GM21423 (cell line): ENCODE data around the gene GRIK1.

Experiments
- ATAC-seq: cut with Tn5 transposase; IDR thresholded peaks from one replicate; pipeline ENCODE4 v1.9.1; 2021; ENCODE audit warnings: mild to moderate bottlenecking, moderate library complexity; ENCODE audit not compliant: unreplicated experiment

The GRIK1 gene

DNA sequence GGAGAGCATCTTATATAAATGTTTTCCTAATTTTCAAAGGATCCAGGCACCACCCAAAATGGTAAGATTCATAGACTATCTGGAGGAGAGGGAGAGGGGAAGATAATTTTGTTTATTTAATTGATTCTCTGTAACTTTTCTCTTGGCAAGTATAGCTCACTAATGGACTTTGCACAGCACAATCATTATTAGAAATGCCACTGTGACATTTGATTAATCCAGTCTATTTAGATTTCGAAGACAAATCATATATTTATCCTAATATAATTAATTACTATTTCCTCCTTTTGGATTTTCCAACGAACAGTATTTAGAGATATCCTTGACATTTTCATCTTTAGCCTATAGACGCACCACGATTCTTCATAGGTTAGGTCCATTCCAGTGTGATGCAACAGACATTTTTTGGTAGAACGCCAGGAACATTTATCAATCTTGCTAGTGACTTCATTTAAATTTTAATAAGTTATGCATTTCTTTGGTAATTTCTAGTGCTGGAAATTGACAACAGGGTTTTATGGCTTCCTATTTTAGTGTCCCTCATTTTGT, 152.4 kb downstream of the GRIK1 start:
- no peak for ATAC-seq

DNA sequence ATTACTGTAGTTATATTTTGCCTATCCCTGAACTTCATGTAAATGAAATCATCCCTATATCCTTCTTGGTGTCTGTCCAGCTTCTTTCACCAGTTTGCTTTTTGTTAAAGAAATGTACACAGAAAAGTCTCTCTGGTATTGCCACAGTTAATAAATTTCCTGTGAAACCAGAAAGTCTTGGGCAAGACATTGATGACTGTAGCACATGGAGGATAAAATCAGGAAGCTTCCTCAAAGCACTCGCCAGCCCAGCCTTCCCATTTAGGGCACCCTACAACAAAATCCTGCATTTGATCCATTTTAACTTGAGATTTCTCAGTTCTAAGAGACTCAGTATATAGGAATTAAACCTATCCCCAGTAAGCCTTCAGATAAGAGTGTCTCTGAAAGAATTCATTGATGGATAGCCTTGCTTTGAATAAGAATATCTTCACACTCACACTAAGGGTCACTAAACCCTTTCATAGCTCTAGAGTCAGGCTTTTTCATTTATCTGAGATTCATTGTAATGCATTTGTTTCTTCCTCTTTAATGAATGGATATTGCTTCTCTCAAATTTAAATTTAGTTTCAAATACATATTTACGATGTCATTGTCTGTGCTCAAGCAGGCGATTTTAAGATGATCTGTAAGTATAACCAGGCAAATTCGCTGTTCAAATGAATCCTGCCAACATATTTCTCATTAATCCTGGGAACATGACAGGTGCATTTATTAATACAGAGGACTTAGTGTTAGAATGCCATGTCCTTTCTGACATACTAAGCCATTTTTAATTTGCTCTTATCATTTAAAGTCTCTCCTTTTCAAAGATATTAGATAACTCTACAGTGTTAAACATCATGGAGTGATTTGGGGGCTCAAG, 153.1 kb downstream of the GRIK1 start:
- ATAC-seq, result no peak

DNA sequence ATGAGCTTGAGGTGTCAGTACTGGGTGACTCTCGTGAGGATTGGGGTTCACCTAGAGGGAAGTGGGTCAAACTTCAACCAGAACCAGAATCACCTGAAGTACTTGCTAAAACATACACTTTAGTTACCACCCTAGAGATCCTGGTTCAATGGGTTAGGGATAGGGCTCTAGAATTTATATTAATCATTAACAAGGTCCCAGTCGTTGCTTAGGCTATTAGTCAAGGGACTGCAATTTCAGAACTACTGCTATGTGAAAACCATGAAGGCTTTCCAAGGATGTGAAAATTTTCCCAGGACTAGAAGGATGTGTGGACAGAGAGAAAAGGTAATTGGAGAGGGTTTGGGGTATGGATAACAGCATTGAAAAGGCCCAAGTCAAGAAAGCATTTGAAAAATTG, 162.6 kb downstream of the GRIK1 start:
- ATAC-seq, result no peak

DNA sequence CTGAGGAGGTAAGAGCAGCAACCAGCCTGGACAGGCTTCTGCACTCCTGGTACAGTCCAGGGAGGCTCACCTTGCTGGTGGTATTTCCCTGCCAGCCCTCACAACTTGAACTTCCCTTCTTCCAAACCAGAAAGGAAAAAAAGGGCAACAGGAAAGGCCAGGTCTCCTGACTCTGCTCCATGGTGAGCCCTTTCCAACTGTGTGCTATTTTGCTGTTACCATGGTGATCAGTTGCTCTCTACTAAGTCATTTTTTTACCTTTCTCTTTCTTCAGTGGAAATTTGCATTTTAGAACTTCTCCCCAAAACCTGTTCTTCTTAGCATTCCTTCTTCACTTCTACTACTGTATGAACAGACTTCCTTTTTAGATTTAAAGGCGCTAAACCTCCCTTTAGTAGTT, 164.3 kb downstream of the GRIK1 start:
- no peak for ATAC-seq

DNA sequence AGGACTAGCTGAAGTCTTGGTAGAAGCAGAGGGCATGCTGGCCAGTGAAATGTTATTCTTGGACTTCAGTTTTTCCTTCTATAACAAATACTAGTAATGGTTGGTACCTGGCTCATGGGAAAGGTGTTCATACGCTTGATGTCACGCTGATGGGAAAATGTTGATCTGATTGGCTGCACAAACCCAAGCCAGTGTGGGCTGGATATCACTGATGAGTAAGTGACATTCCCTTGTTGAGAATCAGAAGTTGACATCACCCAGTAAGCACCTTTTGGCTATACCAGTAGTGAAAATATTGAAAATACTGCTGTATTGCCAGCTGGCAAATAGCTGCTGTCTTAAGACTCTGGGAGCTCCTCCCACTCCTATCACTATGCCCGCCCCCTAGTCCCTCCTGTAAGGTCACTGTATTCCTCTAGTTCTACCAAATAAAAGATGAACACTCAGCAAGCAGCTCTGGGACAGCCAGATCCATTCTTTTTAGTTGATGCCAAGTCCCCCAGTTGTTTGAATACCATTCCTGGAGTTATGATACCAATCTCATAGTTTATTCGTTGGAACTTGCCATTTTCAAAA, 168.2 kb downstream of the GRIK1 start:
- ATAC-seq, result no peak

DNA sequence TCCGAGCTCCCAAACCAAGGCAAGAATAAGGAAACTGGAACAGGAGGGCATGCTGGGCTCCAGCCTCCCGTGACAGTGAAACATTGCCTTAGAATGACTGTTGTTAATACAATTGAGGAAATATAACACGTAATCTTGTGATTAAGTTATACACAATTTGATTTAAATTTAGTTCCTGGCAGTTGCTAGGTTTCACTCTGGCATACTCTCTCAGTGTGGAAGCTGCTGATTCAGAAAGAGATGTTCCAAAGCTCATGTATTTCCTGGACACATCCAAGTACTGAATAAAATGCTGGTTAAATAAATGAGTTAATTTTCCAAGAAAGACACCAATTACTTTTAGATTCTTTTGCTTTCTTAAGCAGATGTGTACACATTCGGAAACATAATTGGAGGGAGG, 176.1 kb downstream of the GRIK1 start:
- no peak for ATAC-seq

DNA sequence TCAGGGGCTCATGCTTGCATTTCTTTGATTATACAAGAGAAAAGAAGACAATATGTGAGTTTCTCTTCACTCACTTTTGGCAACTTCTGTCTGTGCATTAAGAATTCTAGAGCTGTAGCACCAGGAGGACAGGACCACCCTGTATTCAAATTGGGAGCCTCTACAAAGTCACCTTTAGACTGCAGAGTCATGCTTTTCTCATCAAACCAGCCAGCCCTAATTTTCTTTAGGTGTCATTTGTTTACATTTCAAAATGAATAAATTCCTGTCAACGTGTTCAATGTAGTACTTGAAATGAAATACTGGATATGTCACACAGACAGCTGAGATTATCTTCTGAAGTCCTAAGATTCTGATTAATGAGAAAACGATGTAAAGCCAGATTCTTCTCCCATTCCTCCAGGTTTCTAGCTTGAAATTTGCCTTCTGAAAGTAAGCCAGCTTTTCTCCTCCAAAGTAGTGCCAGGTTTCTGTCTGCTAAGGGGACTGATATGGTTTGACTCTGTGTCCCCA, 177.2 kb downstream of the GRIK1 start:
- no peak for ATAC-seq

DNA sequence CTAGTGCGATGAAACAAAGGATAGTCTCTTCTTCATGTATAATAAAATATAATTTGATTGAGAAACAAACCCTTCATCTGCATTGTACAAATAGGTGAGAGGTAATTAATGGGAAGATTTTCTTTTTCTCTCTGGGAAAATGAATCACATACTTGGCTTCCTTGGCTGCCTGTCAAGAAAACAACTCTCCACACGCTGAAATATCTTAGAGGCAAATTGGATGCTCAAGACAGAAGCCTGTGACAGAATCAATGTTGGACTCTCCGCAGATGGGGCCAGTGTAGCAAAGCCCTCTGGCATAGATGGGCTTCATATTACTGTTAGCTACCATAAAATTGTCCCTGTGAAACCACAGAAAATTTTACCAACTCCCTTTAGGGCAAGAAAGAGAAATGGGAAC, 186.6 kb downstream of the GRIK1 start:
- no peak for ATAC-seq

DNA sequence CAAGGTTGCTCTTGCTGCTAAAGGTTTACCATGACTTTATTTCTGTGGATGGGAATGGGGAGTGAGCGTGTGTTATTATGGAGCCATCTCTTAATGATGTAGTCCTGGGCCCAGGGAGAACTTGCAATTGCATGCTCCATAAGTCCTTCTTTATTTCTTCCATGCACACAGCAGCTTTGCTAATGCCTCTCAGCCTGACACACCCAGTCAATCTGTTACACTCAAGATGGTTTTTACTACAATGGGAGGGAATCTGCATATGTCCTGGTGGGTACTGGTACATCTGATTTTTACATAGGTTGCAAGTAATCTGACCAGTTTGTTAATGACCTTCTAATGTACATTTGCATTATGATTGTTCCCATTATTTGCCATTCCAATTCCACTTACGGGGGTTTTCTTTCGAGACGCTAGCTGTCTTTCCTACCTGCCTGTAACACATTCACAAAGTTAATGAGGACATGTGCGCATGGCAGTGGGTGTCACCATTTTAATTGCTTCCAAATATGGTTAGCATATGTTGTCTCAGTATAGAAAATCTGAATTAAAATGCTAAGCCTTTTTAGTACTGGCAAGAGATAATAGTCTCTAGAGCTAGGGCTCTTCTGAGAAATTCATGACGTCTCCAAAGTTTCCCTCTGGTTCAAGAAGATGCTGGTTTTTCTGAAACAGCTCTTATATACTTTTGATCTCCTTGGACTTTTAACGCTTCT, 188.2 kb downstream of the GRIK1 start:
- ATAC-seq, result no peak

DNA sequence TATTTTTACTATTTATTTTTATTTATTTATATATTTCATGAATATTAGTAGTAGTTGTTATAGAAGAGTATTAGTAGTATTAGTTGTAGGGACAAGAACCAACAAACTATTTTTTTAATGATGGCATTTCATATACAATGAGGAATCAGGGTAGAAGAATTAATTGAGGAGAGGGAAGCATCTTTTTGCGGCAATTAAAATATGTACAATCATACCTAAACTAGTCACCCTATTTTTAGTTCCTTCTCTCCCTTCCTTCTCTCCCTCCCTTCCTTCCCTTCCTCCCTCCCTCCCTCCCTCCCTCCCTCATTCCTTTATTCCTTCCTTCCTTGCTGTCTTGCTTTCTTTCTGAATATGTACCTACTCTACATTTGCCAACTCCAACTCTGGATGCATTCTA, 189.8 kb downstream of the GRIK1 start:
- ATAC-seq, result no peak

DNA sequence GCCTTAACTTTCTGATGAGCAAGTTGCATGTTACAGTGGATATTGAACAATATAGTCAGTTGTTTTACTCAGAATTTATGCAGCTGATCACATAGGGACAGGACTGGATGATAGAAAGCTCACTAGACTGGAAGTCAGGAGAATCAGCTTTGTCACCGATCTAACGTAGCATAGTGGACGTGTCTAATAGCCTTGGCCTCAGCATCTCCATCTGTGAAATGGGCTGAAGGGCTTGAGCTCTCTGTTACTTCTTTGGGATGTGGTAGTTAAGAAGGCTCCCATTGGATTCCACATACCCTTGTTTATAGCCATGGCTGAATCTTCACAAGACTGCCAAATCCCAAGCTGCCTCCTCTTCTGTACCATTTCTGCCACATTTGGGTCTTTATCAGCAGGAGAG, 190.6 kb downstream of the GRIK1 start:
- no peak for ATAC-seq

DNA sequence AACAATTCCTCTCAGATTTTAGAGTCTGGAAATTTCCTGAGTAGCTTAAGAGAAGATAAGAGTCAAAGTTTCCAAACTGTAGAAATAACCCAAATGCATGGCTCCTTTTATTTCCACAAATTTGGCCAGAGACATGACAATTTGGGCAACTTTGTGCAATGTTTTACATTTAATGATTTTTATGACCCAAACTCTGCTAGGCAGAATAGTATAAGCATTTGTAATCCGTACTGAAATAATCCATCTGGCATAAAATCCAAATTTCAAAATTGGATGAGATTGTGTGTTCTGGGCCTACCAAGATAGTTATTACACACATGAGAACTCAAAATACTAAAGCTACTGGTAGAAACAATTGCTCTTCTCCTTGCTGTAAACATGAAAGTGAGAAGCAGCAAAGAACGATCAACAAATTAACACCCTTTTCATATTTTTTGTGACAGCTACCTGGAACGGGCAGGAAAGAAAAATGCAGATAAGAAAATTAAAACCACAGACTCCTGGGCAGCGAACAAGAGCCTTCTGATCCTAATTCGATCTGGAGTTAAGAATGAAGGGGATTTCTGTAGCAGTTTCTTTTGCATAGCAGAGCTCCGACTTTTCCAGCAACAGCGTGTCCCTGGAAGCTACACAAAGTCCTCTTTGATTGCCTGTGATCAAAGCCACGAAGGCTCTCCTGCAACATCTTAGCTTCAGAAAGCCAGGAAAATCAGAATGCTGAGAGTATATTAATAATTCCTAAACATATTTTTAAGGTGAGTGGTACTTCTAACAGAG, 191.2 kb downstream of the GRIK1 start:
- ATAC-seq, result no peak

DNA sequence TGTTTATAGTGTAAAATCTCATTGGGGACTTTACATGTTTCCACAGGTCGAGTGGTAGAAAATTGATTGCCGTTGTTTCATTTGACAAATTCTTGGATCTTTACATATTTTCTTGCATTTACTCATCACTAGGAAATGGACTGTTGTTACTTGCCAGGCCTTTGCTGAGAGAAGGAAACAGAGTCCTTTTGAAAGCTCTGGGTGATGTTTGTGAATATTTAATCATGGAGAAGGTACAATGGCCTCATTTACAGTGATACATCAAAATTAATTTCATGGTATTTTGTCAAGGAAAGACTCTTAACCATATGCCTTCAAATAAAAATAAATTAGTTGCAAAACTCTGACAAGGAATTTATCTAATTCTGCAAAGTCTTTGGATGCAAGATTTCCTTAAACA, 198.0 kb downstream of the GRIK1 start:
- ATAC-seq, result no peak

DNA sequence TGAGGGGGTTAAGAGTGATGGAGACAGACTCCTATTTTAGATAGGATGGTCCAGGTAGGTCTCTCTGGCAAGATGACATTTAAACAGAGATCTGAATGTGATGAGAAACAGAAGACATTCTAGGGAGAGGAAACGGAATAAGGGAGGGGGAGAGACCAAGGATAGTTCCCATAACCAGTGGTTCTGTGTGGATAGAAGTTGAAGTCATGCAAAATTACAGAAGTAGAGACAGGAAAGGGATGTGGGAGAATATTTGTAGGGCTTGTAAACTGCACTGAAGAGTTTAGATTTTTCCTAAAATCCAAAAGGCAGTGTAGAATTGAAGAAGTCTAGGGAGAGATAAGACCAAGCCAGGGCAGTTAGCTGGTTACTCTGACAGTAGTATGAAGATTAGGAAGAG, 200.6 kb downstream of the GRIK1 start:
- ATAC-seq, result no peak

DNA sequence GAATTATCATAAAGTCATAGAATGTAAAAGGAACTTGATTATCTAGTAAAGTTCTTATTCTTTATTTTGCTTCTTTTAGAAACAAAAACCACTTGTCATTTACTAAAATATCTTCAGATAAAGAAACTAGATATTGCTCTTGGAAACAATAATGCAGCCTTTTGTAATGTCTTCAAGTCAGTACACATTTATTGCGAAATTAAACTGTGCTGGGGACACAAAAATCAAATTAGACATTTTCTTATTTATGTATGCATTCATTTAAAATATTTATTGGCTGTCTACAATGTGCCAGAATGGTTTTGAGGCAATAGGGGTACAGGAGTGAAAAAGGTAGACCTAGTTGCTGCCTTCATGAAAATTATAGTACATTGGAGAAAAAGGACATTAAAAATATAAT, 201.1 kb downstream of the GRIK1 start:
- ATAC-seq, result no peak

DNA sequence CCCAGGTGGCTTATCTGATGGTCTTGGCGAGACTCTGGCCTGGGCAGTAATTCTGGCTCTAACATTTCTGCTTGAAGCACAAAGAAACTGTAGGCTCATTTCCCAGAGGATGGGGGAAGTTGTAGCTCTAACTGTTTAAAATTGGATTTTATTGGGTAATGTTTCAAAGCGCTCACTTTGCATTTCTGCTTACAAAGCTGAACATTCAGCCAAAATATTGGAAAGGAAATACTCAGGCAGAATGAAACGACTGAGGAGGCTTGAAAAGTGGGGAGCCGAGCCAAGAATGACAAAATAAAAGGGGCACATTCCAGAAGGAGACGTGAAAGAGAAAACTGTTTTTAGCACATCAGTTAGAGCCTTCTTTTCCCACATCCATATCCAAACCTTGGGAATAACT, 202.6 kb downstream of the GRIK1 start:
- ATAC-seq, result no peak

DNA sequence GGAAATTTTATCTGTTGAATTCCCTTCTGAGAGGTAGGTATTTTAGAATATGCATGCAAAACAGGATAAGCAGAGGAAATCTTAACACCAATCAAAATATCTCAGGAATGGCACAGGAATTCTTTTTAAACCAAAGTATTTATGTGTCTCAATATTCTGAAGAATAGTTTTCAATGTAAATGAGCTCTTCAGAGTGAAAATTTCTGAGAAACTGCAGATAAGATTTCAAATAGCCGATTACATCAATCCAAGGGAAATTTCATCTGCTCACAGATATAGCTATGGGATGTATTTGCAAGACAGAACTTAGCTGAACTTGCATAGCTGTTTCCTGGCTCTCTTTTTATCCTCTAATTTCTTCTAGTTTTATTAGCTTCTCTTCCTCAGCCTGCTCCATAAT, 209.5 kb downstream of the GRIK1 start:
- ATAC-seq, result no peak

DNA sequence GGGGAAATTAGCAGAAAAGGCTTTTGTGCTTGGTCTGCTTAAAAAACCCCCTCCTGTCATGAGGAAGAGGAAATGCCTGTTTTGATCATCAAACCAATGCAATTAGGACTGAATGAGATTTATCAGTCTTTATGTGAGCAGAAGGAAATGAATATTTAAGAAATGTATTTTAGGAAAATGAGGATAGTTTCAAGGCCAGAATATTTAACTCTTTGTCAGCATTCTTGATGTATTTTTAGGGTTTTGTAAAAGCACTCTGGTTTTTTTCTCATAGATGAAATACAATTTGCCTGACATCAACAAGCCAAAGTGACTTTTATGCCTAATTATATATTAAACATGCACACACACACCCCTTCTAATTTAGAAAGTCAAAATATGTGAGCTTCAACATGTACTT, 213.8 kb downstream of the GRIK1 start:
- no peak for ATAC-seq

DNA sequence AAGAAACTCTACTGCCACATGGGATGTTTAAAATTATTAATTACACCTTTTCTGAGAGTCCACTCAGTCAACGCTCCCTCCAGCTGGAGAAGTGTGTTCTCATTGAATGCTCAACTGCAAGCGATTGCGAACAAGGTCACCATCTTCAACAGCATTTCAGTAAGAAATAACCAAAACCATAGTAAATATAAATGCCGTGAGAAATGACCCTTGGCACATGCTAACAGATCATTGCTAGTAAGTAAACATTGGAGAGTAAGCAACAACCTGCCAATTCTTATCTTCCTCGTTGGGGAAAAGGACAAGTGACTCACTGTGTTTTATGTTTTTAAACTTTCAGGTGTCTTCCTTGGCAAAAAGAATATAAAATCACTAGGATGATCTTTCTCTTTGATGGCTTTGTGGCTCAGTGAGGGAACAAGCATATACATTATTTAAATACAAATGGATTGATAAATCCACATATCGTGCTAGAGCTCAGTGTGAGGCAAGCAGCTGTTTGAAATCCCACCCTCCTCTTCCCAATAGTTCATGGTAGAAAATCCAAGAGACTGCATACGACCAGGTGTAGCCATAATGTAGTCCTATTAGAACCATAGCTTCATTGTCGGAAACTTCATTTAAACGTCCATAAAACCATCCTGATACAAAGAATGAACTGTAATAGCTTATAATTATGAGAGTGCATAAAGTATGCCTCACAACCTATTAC, 214.6 kb downstream of the GRIK1 start:
- no peak for ATAC-seq

DNA sequence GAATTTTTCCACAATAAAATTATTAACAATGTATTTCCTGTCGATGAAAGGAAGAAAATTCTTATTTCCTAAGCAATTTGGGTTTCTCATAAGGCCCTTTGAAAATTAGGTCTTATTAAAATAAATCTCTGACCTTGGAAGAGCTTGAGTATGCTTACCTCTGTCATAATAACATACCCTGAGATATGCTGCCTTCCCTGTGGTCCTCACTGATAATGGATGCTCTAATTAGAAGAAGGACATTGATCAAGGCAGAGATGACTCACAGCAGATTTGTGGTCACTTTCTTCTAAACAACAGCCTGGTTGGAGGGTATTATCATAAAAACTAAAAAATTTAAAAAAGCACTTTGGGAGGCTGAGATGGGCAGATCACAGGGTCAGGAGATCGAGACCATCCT, 217.8 kb downstream of the GRIK1 start:
- no peak for ATAC-seq
